Right lobe of liver (tissue), 4 donors: ENCODE results near the gene ADGRF1.

ENCODE experiments used
- POLR2A ChIP-seq: fragments of 450-650 bp; IDR thresholded peaks from one replicate; pipeline ENCODE4 v1.6.1; 2017; ENCODE audit warnings: antibody characterized with exemption, mild to moderate bottlenecking
- TF ChIP-seq, protein P1 (sequence below), 4 donors: fragments of 200-600 bp in 3 of 4; fragments of 450-650 bp in 1 of 4; IDR thresholded peaks; one replicate each; pipeline versions ENCODE4 v1.5.1 to v1.8.0; 2016 to 2022; ENCODE audit warnings: antibody characterized with exemption in 4 of 4, mild to moderate bottlenecking in 2 of 4
- donor health status: DM: no; HTN: no; CAD: no.
- donor health status: DM: no; HTN: no; CAD: no.
- donor health status: DM: no; HTN: yes; CAD: no.

DNA sequence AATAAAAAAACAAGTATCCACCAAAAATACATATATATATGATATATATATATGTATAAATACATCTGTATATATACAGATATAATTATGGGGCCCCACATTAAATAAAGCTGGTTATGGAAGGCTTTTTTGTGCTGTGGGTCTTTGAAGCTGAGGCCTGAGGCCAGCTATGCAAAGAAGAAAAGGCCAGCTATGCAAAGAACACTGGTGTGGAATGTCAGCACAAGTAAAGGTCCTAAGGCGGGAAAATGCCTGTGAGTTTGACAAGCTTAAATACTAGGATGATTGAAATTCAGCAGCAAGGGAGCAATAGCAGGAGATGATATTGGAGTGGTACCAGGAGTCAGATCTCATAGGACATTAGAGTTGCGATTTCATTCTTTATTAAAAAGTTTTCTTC, 25.2 kb downstream of the ADGRF1 start:
- TF ChIP-seq, protein P1, sequence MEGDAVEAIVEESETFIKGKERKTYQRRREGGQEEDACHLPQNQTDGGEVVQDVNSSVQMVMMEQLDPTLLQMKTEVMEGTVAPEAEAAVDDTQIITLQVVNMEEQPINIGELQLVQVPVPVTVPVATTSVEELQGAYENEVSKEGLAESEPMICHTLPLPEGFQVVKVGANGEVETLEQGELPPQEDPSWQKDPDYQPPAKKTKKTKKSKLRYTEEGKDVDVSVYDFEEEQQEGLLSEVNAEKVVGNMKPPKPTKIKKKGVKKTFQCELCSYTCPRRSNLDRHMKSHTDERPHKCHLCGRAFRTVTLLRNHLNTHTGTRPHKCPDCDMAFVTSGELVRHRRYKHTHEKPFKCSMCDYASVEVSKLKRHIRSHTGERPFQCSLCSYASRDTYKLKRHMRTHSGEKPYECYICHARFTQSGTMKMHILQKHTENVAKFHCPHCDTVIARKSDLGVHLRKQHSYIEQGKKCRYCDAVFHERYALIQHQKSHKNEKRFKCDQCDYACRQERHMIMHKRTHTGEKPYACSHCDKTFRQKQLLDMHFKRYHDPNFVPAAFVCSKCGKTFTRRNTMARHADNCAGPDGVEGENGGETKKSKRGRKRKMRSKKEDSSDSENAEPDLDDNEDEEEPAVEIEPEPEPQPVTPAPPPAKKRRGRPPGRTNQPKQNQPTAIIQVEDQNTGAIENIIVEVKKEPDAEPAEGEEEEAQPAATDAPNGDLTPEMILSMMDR (IDR thresholded peaks at IDR 0.05) = no peak
- no peak for TF ChIP-seq POLR2A
